Coronary artery (tissue), 2 donors: Measurements from ENCODE around the gene IGDCC3.

Experiments used
- DNase-seq: peaks from one replicate; pipeline ENCODE4 v3.0.0-alpha.2; 2017; ENCODE audit warnings: low spot score
- H3K27ac ChIP-seq, 2 donors: fragments of 200-600 bp; sonication (generic); one replicate each; pipeline ENCODE4 v1.5.1; 2016 to 2019
- H3K4me3 ChIP-seq: fragments of 200-600 bp; sonication (generic); 2 replicates; pipeline ENCODE4 v1.5.1; 2016; ENCODE audit warnings: mild to moderate bottlenecking, moderate library complexity
- CTCF ChIP-seq: fragments of 200-600 bp; sonication (generic); IDR thresholded peaks from one replicate; pipeline ENCODE4 v1.5.1; 2019; ENCODE audit warnings: antibody characterized with exemption

The IGDCC3 gene

GRCh38 chr15:65289261-65289854 is 88.4 kb downstream of the IGDCC3 start:
- no peak overlapping the region for H3K4me3 ChIP-seq
- TF ChIP-seq CTCF, result no peak
- no peak overlapping the region for H3K27ac ChIP-seq
- DNase-seq, result no peak

- no peak for DNase-seq
- Histone ChIP-seq H3K27ac (peak overlapping the region; percentile 76 to 95), H3K4me3 (peak overlapping the region; percentile 94)
- no peak for TF ChIP-seq CTCF
Observed at GRCh38 chr15:65287520-65287855, 90.3 kb downstream of the IGDCC3 start.

GRCh38 chr15:65286704-65287519 is 90.9 kb downstream of the IGDCC3 start, which contains the start of gene PARP16:
Gene PARP16 (minus strand): TSS chr15:65286883. CDS start chr15:65286426, 457 bp downstream.
- peak; percentile 18 for TF ChIP-seq CTCF
- peak; percentile 94 for DNase-seq
- Histone ChIP-seq H3K4me3 (peak within 1 kb of the TSS; percentile 94), H3K27ac (peak within 1 kb of the TSS; percentile 76 to 95)

GRCh38 chr15:65286069-65286703 is 91.6 kb downstream of the IGDCC3 start:
- H3K4me3 ChIP-seq, result peak overlapping the region; percentile 94
- peak; percentile 79 for DNase-seq
- peak overlapping the region; percentile 76 to 95 for H3K27ac ChIP-seq
- peak; percentile 15 for TF ChIP-seq CTCF

- no peak for TF ChIP-seq CTCF
- no peak for DNase-seq
Observed at GRCh38 chr15:65285291-65286068, 92.3 kb downstream of the IGDCC3 start.

GRCh38 chr15:65278480-65278879 is 99.3 kb downstream of the IGDCC3 start:
- no peak for DNase-seq
- no peak for TF ChIP-seq CTCF
- no peak overlapping the region for H3K4me3 ChIP-seq
- H3K27ac ChIP-seq, result no peak overlapping the region

More at GRCh38 chr15:65285291-65286068, 92.3 kb downstream of the IGDCC3 start:
- Histone ChIP-seq H3K27ac (peak overlapping the region in 1 of 2 donors; percentile 95), H3K4me3 (peak overlapping the region; percentile 94)
